GM21737 (cell line): ENCODE results near the gene MRPL37.

Experiments
- ATAC-seq: cut with Tn5 transposase; IDR thresholded peaks from one replicate; pipeline ENCODE4 v1.9.1; 2021; ENCODE audit warnings: mild to moderate bottlenecking, moderate library complexity; ENCODE audit not compliant: unreplicated experiment

The MRPL37 gene

DNA sequence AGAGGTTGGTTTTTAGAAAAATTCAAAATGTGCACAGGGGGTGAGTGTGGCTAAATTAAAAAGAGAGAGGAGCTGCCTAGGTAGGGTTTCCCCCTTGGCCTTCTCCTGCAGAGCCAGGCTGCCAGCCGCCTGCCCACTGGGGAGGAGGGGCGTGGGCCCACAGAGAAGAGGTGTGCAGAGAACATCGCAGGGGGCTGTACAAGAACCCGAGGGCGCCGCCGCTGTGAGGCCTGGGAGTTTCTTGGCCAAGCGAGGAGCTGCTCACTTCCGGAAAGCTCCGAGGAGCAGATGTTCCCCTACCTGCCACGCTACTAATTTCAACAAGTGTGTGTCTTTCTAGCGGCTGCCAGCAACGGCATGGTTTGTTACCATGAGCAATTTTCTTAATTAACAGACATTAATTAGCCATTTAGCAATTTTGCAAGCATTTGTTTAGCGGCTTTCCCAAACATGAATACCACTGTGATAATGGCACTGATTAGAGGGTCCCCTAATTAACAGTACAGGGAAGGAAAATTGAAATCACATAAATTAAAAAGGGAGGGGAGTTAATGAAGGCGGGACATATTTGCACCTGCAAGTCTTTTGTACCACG lies 59.7 kb downstream of the MRPL37 start:
- no peak for ATAC-seq

DNA sequence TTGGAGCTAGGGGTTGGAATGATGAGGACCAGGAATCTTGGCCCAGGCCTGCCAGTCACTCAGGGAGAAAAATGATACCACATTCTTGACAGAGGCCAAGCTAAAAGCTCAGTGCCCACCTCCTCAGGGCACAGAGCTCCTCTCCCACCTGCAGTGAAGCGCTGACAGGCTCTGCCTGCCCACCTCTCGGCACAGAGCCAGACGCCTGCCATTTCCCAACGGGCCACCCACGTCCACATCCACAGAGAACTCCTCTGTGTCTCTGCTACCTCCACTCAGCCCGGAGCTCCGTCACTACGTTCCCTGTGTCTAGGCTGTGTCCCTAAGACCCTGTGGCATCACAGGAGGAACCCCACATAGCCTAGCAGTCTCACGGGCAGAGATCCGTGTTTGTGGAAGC lies 60.8 kb downstream of the MRPL37 start:
- no peak for ATAC-seq

DNA sequence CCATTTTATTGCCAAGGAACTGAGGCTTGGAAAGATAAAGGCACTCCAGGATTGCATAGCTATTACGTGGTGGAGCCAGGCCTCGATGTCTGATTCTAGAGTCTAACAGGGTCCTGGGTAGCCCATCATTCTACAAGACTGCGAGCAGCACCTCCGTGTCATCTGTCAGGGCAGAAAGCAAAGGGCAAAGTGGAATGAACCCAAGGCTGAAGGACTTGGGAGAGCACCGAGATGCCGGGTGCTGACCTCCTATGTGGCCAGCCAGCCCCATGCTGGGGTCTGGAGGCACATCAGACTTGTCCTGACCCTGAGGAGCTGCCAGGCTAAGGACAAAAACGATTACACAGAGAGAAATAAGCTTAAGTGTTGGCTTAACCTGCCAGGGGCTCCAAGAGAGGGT lies 62.3 kb downstream of the MRPL37 start:
- no peak for ATAC-seq

DNA sequence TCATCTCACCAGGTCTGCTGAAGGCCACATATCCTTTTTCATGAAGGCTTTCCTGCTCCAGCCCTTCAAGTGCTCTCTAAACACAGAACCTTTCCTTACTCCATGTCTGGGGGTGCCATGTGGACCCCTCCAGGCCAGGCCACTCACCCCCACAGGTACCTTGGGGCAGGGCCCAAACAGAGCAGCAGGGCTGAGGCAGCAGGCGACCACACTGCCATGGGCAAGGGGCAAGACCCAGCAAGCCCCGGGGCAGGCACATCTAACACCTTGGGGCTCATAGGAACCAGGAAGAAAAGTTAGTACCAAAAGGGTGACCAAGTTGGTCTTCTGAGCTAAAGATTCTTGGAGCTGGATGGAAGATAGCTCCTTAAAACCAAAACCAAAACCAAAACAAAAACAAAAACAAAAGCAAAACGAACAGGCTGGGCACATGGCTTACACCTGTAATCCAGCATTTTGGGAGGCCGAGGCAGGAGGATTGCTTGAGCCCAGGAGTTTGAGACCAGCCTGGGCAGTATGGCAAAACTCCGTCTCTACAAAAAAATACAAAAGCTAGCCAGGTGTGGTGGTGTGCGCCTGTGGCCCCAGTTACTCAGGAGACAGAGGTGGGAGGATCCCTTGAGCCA lies 63.7 kb downstream of the MRPL37 start:
- no peak for ATAC-seq

DNA sequence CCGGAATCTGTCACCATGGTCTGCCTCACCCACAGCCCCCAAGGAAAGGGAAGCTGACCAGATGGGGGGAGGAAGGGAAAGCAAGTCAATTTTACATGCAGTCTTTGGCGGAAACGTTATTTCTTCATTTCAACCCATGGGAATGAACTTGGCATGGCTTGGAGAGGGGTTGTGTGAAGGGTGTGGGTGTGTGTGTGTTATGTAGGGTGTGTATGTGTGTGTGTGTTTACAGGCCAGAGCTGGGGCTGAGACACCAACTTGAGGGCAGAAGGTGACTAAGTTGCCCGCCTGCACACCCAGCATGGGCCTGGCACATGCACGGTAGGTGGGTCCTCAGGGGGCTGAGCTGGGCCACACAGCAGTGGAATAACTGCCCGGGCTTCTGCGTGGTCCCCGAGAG lies 65.2 kb downstream of the MRPL37 start:
- no peak for ATAC-seq

DNA sequence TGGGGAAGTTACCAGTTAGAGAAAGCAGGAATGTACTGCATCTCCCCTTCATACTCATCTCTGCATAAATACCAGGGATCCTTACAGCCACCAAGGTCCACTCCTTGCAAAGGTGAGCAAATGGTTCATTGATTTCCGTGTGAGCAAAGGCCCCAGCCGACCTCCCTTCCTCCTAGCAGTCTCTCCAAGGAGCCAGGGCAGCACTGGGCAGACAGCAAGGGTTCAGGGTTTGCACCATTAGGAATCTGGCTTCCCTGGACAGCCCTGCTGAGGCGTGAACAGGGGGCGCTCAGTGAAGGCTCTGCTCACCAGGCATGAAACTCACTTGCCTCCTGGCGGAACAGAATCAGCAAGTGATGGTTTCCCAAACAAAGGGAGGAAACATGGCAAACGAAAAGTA lies 65.7 kb downstream of the MRPL37 start:
- ATAC-seq, result no peak

DNA sequence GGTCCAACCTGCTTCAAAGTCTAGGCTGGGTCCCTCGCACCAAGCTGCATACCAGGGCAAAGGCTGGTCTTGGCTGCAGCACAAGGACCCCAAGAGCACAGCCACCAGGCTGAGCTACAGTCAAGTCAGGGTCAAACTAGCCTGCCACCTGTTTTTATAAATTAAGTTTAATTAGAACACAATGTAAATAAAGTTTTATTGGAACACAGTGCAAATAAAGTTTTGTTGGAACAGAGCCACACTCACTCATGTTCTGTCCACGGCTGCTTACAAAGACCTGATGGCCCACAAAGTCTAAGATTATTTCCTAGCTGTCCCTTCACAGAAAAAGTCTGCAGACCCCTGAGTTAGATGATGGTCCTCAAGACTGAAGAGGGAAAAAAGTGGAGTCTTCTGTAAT lies 66.2 kb downstream of the MRPL37 start:
- ATAC-seq, result no peak

DNA sequence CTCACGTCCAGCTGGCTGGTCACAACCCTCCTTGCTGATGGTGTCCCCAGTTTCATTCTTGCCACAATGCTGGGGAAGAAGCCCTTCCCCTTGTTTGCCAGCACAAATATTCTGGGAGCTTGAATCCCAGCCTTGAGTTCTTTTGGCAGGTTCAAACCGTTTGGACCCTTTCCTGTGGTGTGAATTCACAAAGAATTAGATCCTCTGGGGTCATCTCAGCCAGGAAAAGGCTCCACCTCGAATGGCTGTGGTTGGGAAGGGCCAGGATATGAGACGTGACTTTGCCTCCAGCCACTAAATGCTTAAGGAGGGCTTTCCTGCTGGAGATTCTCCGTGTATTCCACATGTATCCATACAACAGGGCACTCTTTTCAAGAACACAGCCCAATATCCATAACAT lies 66.9 kb downstream of the MRPL37 start:
- ATAC-seq, result no peak
